Pancreas (tissue), 10 donors: Measurements from ENCODE around the gene STPG1. TPM values are rescaled to one million over a fixed set of nuclear protein-coding genes. Genes with fewer than 3 reads are reported as not detected.

Source experiments
- ATAC-seq, 4 donors: fragments of 200-7000 bp; cut with Tn5 transposase; one replicate each; pipeline versions ENCODE4 v1.8.0 to v1.9.1; 2020; ENCODE audit warnings: mild to moderate bottlenecking in 4 of 4, moderate library complexity in 4 of 4
- DNase-seq, 6 donors: peaks; one replicate each; pipeline ENCODE4 v3.0.0-alpha.2; 2020
- FAIRE-seq: peaks from 2 replicates; lab custom pipeline; 2012; peaks lifted over from hg19 to GRCh38; lab: Jason Lieb, UNC
- H3K27ac ChIP-seq, 4 donors: fragments of 200-600 bp; sonication (generic); 1 replicate in 3 of 4; 2 replicates in 1 of 4; pipeline versions ENCODE4 v1.5.0 to v1.8.0; 2020
- H3K27me3 ChIP-seq, 4 donors: fragments of 200-600 bp; one replicate each; pipeline ENCODE4 v1.8.0; 2021
- H3K36me3 ChIP-seq, 3 donors: fragments of 200-600 bp; sonication (generic) in 1 of 3; one replicate each; pipeline versions ENCODE4 v1.5.0 to v1.8.0; 2020 to 2021
- H3K4me1 ChIP-seq, 3 donors: fragments of 200-600 bp; one replicate each; pipeline ENCODE4 v1.8.0; 2021
- H3K4me3 ChIP-seq, 4 donors: fragments of 200-600 bp; sonication (generic) in 2 of 4; one replicate each; pipeline versions ENCODE4 v1.5.0 to v1.8.0; 2020 to 2021
- H3K9me3 ChIP-seq, 4 donors: fragments of 200-600 bp; one replicate each; pipeline ENCODE4 v1.8.0; 2021
- WGBS, 2 donors: extraction: QIAGEN DNeasy Blood & Tissue Kit; methylation state at CpG; one replicate each; pipeline ENCODE4 v1.1.7; 2013; 5-methylcytosine and 5-hydroxymethylcytosine counted together
- intact Hi-C, 3 donors: fragments of 100-400 bp; cut with DNase I; formaldehyde crosslinking; loops; one replicate each; pipeline versions ENCODE4 v1.11.1 to v1.14.2; 2022
- polyA plus RNA-seq, 2 donors: library from polyadenylated mRNA; stranded (reverse); fragments of 200-250 nt; gene quantifications; one replicate each; pipeline ENCODE4 v1.2.3, GENCODE V29; 2013
- total RNA-seq, 6 donors: library from RNA; stranded (reverse); fragmentation: NEBNext Ultra II Directional in 4 of 6; extraction: Animal tissue kit (Norgen Biotek cat#: 25700) in 4 of 6; gene quantifications; one replicate each; pipeline versions ENCODE4 v1.2.1 to v1.2.4, GENCODE V29; 2021 to 2023
- TF ChIP-seq, protein P1 (sequence below), 4 donors: fragments of 200-600 bp; sonication (generic) in 3 of 4; IDR thresholded peaks; one replicate each; pipeline versions ENCODE4 v1.5.0 to v1.8.0; 2021; ENCODE audit warnings: antibody characterized with exemption in 4 of 4
- donor health status: healthy with polysubstance abuse.
- donor health status: DM: no; HTN: no; CAD: no; lungs with moderate emphysema.
- donor health status: DM: no; HTN: no; CAD: no.
- donor health status: control.
- donor health status: control.
- donor health status: Bipolar disorder and iron deficiency.
- donor health status: DM: yes; HTN: yes; CAD: no.
- donor health status: DM: no; HTN: no; CAD: no.
- donor health status: DM: no; HTN: no; CAD: no.
- donor health status: DM: yes; HTN: yes; CAD: no.

Gene STPG1
- total and polyA plus RNA-seq, 8 donors = 2.7 to 6.3 (median 3.5) TPM

DNA sequence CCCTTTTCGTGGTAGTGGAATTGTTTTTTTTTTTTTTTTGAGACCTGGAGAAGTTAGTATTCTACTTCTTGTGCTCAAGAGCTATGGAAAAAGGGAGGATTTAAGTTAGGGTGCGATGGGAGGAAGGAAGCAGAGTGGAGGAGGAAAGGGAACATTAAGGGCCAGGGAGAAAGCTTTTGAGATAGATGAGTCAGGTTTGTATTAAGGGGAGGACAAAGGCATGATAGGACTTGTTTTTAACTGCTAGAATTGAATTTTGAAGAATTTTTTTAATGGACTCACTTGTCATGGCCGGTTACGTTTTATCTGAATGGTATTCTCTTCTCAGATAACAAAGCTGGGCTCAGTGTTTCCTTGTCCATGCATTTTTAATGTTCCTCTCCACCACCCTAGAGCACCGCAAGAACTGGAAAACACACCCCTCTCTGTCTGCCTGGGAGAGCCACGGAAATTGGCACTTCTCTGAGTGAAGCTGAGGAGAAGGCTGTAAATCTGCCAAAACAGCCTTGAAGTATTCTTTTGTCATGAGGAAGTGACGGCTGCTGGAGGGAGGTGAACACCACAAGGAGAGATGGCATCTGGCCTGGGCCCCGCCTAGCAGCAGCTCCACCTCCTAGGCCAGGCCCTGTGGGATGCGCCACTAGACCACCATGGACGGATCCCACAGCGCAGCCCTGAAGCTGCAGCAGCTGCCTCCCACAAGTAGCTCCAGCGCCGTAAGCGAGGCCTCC is 5.5 kb upstream of the STPG1 start:
- Histone ChIP-seq H3K27ac (peak overlapping the region in 2 of 4 donors; percentile 18 to 22), H3K4me1 (peaks cover 13 to 30% (median 28%) of the 10 kb centered on the region in 3 donors), H3K9me3 (no peaks in the 10 kb centered on the region), H3K4me3 (no peak overlapping the region), H3K36me3 (peaks cover 0 to 30% (median 0%) of the 10 kb centered on the region in 3 donors), H3K27me3 (no peaks in the 10 kb centered on the region)
- ATAC-seq (no peak), DNase-seq (peak in 3 of 6 donors; percentile 30 to 70 (median 33)), FAIRE-seq (no peak)
- 64 to 69% methylated on average over 14 of the region's 14 CpGs for WGBS, 2 donors
- TF ChIP-seq, protein P1, sequence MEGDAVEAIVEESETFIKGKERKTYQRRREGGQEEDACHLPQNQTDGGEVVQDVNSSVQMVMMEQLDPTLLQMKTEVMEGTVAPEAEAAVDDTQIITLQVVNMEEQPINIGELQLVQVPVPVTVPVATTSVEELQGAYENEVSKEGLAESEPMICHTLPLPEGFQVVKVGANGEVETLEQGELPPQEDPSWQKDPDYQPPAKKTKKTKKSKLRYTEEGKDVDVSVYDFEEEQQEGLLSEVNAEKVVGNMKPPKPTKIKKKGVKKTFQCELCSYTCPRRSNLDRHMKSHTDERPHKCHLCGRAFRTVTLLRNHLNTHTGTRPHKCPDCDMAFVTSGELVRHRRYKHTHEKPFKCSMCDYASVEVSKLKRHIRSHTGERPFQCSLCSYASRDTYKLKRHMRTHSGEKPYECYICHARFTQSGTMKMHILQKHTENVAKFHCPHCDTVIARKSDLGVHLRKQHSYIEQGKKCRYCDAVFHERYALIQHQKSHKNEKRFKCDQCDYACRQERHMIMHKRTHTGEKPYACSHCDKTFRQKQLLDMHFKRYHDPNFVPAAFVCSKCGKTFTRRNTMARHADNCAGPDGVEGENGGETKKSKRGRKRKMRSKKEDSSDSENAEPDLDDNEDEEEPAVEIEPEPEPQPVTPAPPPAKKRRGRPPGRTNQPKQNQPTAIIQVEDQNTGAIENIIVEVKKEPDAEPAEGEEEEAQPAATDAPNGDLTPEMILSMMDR (IDR thresholded peaks at IDR 0.05) = no peak
- intact Hi-C loops = loop anchor here in 1 of 3 donors (10.0 kb wide), 1 partner anchor 216 kb away; no protein-coding TSS in a partner anchor

DNA sequence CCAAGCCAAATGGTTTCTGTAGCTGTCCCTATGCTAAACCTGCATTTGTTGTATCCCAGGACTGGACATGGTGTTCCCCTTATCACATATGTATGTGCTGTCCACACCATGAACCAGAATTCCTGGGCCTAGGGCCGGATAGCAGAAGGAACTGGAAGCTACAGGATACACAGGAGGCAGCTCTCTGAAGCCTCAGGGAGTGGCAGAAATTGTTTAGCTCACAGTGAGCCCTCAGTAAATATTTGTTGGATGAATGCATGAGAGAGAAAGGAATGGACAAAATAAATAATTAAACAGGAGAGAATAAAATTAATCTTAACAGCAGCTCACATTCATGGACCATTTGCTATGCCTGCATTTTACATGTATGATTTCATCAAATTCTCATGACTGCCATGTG is 4.1 kb upstream of the STPG1 start:
- WGBS, 2 donors = 44 to 62% methylated on average over 1 of the region's 1 CpG
- no peak overlapping the region for H3K27ac ChIP-seq
- ATAC-seq (no peak), DNase-seq (no peak), FAIRE-seq (no peak)
- no peaks in the 10 kb centered on the region for H3K27me3 ChIP-seq
- H3K9me3 ChIP-seq = no peaks in the 10 kb centered on the region
- TF ChIP-seq, protein P1 (IDR thresholded peaks at IDR 0.05) = no peak
- peaks cover 17 to 39% (median 32%) of the 10 kb centered on the region in 3 donors for H3K4me1 ChIP-seq
- intact Hi-C loops = loop anchor here in 1 of 3 donors (10.0 kb wide), 1 partner anchor 217 kb away; no protein-coding TSS in a partner anchor
- no peak overlapping the region for H3K4me3 ChIP-seq
- peaks cover 0 to 26% (median 0%) of the 10 kb centered on the region in 3 donors for H3K36me3 ChIP-seq

DNA sequence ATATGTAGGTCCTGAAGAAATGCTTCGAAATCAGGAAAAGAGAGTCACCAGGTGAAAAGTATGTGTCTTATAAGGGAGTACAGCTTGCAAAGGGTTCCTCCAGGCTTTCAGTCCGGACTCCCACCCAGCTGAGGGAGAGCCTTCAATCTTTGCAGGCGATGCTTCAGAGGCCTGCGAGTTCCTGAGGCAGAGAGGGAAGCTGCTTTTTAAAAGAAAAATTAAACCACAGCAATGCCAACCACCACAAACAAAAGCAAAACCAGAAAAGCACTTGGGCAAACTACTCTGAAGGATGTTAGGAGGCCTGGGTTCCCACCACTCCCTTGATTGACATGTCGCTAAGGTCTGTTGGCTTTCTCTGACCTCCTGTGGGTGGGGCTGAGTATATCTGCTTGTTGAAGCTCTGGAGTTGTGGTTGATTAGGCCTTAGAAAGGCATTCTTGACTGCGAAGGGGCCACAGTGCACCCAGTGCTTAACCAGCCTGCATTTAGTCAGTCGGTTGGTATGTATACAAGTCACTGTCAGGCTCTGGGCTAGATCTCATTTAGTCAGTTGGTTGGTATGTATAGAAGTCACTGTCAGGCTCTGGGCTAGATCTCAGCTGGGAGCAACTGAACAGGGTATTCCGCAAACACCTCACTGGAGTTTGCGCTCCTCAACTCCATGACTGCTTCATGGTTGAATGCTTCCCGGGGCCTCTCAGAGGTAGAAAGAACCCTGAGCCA is 3.2 kb upstream of the STPG1 start:
- Histone ChIP-seq H3K27ac (peak overlapping the region; percentile 64 to 84 (median 74)), H3K27me3 (no peaks in the 10 kb centered on the region), H3K4me1 (peaks cover 18 to 41% (median 36%) of the 10 kb centered on the region in 3 donors), H3K36me3 (peaks cover 0 to 21% (median 0%) of the 10 kb centered on the region in 3 donors), H3K9me3 (no peaks in the 10 kb centered on the region), H3K4me3 (peak overlapping the region; percentile 44 to 77 (median 54))
- DNase-seq = no peak
- no peak for ATAC-seq
- WGBS, 2 donors = 42 to 43% methylated on average over 10 of the region's 10 CpGs
- no peak for FAIRE-seq
- intact Hi-C loops = loop anchor here in 1 of 3 donors (10.0 kb wide), 1 partner anchor 218 kb away; no protein-coding TSS in a partner anchor
- TF ChIP-seq, protein P1 (IDR thresholded peaks at IDR 0.05) = no peak

DNA sequence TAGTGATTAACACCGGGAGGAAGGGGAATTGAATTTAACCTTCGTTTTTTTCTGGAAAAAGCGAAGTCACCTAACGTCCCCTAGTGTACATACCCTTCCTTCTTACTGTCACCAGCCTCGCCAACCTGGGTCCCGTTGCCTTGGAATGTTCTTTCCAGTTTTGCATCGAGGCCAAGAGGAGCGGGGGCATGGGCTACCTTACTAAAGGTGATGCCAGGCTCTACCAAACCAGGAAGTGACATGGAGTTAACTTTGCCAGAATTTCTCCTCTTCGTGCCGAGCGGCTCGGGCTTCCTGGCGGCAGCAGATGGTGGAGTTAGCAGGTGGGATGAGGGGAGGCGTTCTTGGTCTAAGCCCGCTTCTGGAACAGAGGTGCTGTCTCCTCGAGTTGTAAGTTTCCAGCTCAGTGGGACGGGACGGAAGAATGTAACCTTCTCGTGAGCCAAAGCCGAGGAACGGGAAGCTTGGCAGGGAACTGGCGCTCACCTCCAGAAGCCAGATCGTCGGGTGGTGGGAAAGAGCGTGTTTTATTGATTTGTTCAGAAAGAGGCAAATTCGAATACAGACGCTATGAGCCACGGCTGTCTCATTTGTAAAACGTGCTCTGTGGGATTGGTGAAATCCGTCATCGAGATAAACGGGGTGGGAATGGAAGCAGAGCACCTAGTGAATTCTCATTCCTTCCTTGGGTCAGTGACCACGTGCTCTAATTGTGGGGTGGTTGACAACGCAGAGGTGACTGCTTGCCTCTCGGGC is 2.5 kb upstream of the STPG1 start:
- ATAC-seq = peak; percentile 20 to 30 (median 22)

More for the DNA sequence above, 2.5 kb upstream of the STPG1 start:
- Histone ChIP-seq H3K4me1 (peaks cover 18 to 41% (median 36%) of the 10 kb centered on the region in 3 donors), H3K4me3 (peak overlapping the region; percentile 44 to 77 (median 54)), H3K9me3 (no peaks in the 10 kb centered on the region), H3K27ac (peak overlapping the region; percentile 64 to 84 (median 74)), H3K36me3 (peaks cover 0 to 17% (median 0%) of the 10 kb centered on the region in 3 donors), H3K27me3 (no peaks in the 10 kb centered on the region)
- intact Hi-C loops = loop anchor here in 1 of 3 donors (10.0 kb wide), 1 partner anchor 219 kb away; no protein-coding TSS in a partner anchor
- TF ChIP-seq, protein P1 (IDR thresholded peaks at IDR 0.05) = no peak
- DNase-seq (peak; percentile 37 to 65 (median 58)), FAIRE-seq (no peak)
- WGBS, 2 donors = 1% methylated on average over 35 of the region's 35 CpGs
